HG02642 (cell line): ENCODE results near the gene ERP27.

Experiments used
- ATAC-seq: cut with Tn5 transposase; IDR thresholded peaks from one replicate; pipeline ENCODE4 v1.9.1; 2021; ENCODE audit warnings: mild to moderate bottlenecking; ENCODE audit not compliant: unreplicated experiment, poor library complexity

The ERP27 gene

DNA sequence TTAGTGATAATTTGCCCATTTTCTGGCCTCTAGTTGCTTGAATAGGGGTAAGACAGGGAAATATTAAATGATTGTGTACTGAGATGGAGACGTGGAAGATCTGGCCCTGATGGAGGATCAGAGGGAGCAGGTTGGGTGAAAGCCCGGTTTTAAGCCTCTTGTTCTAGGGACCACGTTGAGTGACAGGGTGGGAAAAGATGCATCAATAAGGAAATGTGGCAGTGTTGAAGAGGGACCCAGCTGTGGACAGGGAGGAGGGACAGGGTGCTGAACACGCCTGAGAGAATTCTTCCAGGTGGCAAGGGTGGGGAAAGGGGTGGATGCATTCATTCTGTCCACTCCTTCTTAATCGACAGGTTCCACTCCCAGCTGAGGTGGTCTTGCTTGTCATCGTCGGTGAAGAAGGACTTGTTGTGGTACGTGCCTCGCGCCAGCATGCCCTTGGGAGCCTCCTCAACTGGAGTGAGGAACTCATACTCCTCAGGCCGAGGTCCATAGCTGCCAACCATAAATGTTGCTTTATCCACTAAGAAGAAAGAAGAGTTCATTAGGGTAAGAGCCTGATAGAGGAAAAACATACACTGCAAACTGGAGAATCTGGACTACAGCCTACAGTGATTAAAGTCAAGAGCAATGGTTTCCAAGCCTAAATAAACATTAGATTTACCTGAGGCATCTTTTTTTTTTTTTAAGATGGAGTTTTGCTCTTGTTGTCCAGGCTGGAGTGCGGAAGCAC lies 4.0 kb upstream of the ERP27 start:
- no peak for ATAC-seq

DNA sequence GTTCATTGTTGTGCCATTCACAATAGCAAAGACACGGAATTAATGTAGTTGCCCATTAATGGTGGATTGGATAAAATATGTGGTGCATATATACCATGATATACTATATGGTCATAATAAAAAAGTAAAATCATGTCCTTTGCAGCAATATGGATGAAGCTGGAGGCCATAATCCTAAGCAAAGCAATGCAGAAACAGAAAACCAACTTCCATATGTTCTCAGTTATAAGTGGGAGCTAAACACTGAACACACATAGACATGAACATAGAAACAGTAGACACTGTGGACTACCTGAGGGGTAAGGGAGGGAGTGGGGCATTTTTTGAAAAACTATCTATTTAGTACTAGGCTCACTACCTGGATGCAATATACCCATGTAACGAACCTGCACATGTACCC lies 3.0 kb upstream of the ERP27 start:
- ATAC-seq = no peak

DNA sequence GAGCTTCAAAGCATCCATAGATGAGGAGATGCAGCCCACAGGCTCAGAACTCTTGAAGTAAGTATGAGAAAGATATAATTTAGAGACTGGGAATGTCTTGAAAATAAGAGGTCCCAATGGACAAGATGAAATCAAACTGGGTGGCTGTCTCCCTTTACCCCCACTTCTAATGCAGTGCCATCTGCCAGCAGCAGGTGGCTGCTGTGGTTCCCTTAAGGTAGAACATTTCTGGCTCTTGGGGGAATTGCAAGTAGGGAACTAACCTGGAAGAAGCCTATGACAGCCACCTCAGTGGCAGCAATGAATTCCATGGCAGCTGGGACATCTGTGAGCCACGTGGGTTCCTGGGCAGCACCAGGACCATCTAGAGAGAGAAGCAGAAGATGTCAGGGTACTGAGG lies 648 bp downstream of the ERP27 start:
- ATAC-seq = peak; percentile 58

DNA sequence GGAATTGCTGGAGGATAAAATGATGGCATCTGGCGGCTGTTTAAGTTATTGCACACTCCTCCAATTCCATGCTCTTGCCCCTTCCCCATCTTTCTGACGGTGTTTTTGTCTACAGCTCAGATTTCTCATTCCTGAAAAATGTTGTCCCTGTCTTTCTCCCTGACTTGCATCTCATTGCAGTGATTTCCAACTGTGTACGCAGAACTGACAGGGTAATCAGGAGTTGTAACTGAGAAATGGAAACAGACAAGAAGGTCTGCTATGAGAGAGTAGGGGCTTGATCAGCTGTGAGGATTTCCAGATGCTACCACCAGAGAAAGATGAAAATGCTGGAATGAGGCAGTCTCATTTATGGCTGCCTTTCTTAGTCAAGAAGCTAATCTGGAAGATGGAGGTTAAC lies 1.3 kb downstream of the ERP27 start:
- no peak for ATAC-seq

DNA sequence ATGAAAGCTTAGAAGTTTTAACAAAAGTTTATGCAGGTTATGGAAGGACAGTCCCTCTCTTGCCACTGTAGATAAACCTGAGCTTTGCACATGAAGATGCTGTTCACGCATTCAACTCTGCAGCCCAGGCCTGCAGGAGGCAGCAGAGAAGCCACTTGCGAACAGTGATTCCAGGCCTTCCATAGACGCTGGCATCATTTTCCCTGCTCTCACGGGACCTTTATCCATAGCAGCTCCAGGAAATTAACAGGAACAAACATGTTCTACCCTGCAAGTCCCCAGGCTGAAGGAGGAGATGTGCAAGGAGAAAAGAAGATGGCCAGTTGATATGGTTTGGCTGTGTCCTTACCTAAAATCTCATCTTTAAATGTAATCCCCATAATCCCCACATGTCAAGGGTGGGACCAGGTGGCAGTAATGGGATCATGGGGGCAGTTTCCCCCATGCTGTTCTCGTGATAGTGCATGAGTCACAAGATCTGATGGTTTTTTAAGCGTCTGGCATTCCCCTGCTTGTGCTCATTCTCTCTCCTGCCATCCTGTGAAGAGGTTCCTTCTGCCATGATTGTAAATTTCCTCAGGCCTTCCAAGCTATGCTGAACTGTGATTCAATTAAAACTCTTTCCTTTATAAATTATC lies 2.0 kb downstream of the ERP27 start:
- no peak for ATAC-seq

DNA sequence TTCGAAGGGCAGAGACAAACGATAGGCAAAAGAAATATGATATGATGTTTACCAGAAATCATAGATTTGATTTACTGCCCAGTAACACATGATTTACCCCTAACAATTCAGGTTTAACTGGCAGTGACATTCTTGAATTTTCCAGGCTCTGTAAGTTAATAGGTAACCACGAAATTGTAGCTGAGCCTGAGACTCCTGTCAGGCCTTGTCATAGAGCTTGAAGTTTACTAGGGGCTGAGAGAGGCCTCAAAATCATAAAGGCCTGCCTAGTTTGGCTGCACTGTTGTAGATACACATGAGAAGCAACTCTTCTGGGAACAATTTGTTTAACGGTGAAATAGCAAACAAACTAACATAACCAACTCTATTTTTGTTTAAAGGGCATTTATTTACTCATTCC lies 3.3 kb downstream of the ERP27 start:
- ATAC-seq = no peak

DNA sequence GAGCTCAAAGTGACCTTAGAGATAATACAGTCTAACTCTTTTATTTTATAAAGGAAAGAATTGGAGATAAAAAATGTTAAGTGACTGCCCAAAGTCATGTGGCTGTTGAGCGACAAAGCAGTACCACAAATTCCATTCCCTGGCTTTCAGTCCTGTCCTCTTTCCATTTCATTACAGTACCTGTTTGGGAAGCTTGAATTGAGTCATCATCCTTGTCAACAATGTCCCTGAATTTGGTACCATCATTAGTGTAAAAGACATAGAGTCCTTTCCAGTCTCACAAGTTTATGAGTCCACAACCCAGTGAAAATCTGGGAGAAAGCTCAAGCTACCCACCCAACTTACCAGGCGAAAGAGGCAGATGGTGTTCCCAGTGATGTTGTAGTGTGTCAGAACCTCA lies 3.8 kb downstream of the ERP27 start:
- ATAC-seq = no peak

DNA sequence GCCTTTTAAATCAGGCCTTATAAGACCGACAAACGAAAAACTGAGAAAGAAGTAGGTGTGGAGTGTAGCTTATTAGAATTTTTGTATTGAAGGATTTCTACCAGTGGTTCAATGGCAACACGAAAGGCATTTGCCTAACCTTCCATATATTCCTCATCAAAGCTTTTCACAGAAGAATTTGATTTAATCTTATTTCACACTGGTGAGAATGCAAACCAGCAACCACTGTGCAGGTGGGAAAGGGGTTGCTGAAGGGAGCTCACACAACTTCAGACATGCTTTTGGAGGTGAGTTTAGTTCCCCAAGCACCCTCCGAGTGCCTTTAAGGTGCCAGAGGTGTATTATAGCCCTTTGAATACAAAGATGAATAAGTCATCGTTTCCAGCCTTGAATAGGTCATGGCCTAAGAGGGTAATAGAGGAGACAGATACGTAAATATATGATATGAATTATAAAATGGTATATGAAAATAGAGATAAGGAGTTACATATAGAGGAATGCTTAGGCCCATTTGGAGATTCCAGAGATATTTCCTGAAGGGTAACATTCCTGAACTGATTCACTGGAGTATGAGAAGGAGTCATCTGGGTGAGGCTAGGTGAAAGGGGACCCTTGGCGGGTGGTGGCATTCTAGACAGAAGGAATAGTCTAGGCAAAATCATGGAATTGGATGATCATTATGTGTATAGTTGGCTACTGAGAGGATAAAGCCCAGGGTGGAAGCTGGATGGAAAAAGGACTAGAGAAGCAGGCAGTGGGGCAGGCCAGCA lies 6.4 kb downstream of the ERP27 start:
- ATAC-seq = no peak

DNA sequence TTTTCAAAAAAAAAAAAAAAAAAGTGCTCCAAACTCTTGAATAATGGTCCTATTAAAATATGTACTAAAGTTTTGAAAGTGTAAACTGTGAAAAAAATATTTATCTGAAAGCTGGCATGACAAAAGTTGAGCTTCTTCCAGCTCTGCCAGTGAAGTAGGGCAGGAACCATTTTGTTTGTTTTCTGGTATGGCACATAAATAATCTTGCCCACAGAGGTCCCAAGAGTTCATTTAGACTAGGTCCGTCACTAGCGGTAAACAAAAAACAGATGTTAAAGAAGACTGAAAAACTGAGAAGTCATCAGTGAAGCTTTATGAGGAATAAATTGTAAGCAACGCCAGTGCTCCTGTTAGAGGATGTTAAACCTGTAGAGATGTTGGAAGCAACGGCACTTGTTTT lies 7.0 kb downstream of the ERP27 start:
- no peak for ATAC-seq

DNA sequence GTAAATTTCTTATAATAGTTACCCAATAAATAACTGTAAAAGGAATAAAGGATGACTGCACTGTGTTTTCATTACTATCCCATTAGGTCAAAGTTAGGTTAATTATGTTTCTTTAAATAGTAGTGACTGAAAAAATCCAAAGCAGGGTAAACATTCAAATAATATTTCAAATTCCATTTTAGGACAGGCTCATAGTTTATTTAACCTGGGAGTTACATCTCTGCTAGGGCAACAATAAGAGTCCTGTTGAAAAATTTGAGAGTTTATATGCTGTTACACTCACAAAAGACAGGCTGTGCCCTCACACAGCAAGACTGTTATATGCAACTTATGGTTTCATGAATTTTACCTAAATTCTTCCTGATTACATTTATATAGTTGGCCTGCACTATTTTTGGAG lies 8.0 kb downstream of the ERP27 start:
- no peak for ATAC-seq

DNA sequence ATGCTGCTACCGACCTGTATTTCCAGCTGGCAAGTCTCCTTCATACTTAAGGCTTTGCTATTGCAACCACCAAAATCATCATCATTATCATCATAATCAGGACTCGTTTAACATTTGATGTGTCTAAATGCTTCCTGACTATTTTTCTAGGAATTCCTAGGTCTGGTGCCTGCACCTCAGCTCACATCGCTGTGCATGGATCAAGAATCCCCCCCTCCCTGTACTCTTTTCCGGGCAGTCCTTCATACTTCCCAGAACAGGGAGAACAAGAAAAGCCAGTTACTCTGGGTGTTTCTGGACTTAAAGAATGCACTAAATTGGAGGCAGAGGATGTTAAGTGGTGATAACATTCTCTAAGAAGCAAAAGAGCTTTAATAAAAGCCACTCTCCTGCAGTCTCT lies 9.4 kb downstream of the ERP27 start:
- ATAC-seq = no peak

DNA sequence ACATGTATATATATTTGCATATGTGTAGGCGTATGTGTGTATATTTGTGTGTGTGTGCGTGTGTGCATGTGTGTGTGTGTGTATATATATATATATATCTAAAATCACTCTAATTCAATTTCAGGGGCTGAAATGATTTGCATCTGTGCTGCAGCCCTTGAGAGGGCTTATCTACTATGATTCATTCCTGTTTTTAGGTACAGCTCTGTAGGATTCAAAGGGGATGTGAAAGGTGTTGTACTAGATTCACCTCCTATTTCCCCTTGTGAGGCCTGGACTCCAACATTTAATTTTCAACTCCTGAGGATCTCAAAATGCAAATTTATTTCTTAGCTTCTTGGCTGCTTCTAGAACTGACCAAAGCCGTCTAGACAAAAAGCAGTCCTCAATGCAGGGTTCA lies 11.1 kb downstream of the ERP27 start:
- no peak for ATAC-seq

DNA sequence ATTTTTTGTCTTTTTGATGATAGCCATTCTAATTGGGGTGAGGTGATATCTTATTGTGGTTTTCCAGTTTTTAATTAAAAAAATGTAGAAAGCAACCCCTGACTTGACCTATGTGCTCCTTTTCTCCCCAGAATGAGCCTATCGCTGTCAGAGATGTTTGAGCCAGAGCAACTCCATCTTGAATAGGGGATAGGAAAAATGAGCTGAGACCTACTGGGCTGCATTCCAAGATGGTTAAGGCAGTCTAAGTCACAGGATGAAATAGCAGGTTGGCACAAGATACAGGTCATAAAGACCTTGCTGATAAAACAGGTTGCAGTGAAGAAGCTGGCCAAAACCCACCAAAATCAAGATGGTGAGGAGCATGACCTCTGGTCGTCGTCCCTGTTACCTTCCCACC lies 13.8 kb downstream of the ERP27 start:
- ATAC-seq = no peak

DNA sequence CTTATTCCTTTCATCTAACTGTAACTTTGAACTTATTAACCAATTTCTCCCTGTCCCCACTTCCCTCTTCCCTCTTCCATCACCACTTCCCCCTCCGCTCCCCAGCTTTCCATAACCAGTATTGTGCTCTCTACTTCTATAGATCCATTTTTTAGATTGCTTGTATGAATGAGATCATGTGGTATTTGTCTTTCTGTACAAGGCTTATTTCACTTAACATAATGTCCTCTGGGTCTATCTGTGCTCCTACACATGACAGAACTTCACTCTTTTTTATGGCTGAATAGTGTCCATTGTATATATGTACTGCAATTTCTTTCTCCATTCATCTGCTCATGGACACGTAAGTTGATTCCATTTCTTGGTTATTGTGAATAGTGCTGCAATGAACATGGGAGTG lies 14.4 kb downstream of the ERP27 start:
- ATAC-seq = no peak

DNA sequence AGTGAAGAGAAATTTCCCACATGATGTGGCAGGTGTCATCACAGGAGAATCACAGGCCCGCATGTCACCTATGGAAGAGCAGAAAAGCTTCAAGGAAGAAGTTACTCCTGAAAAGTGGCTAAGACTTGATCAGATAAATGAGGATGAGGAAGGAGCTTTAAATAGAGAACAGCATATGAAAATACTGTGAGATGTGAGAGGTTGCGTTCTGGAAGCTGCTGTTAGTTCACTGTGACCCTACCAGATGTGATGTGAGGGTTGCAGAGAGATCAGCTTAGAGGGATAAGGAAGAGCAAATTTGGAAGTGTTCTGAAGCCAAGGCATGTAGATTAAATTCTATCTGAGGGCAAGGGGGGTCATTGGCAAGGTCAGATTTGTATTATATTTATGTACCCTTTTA lies 17.1 kb downstream of the ERP27 start:
- ATAC-seq = no peak

DNA sequence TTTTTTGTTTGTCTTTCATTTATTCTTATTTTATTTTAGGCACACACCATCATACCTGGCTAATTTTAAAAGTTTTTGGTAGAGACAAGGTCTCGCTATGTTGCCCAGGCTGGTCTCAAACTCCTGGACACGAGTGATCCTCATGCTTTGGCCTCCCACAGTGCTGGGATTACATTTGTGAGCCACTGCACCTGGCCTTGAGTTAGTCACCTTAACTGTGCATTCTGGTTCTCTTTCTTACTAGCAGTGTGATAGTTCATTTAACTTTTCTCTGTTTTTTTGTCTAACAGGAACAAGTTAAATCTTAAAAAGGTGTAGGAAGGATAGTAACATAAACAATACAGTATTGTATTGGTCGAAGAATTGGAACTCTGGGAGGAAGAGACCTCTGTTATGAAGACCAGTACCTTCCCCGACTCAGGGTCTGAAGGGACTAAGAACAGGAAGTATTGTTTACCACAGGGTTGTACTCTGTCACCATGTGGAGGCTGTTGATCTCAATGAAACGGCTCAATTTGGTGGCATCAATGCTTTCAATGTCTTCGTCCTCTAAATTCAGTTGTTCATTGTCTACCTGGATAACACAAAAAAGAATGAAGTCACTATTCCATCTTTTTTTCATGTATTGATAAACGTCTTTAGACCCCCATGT lies 17.7 kb downstream of the ERP27 start:
- ATAC-seq = no peak

DNA sequence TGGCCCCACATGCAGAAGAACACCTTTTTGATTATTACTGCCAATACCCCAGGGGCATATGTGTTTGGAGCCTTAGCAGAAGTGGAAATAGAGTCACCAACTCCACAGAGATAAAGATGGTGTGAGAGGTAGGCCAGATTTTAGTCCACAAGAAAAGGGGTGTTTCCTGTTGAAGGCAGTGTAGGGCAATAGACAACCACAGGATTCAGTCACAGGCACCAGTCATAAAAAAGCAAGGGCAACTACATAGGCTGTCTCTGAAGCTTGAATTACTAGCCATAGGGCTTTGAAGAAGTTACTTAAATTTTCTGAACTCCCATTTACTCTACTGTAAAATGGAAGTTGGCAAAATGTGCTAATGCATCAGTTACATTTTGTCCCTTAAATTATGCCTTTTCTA lies 18.9 kb downstream of the ERP27 start:
- no peak for ATAC-seq

DNA sequence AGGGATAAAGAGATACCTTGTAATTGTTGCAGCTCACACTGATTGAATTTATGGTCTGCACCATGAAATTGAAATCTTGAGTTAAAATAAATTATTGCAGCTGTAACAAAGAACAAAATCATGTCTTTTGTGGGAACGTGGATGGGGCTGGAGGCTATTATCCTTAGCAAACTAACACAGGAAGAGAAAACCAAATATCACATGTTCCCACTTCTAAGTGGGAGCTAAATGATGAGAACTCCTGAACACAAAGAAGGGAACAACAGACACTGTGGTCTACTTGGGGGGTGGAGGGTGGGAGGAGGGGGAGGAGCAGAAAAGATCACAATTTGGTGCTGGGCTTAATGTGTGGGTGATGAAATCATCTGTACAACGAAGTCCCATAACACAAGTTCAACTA lies 22.6 kb downstream of the ERP27 start:
- ATAC-seq = no peak

DNA sequence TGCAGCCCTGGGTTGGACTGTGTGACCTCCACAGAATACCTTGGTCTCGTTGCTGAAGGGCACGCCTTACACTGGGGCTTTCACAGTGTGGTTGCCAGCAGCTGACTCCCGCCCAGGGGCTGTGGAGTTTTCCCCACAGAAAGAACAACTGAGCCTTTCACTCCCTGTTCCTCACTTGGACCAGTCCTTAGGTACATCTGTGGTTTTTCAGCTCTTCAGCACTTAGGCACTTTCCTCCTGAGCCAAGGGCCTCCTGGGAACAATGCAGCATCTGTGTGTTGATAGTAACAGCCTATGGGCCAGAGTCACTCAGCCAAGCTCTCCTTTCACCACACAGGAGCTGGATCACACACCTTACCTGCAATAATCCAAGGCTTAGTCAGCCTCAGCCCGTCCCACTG lies 25.0 kb downstream of the ERP27 start:
- no peak for ATAC-seq

DNA sequence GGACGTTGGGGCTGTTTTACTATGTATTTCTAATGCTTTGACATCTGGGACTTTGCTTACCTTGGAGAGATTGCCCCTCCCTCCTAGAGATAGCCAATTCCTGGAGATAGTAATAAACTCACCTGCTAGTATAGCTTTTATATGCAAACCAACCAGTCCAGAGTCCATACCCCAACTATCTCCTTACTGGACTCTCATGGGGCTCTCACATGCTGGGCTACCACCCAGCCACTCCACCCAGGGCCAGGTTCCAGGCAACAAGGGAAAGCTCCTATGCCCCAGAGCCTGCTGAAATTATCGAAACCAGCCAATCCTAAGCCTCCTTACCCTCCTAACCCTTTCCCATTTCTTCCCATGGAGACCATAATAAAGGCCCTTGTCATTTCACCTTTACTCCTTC lies 27.2 kb downstream of the ERP27 start:
- ATAC-seq = no peak
